Spleen (tissue), 11 donors: Measurements from ENCODE around the gene AGBL3. TPM values are rescaled to one million over a fixed set of nuclear protein-coding genes. Genes with fewer than 3 reads are reported as not detected.

Experiments
- DNase-seq: peaks from one replicate; pipeline ENCODE4 v3.0.0-alpha.2; 2020
- H3K27ac ChIP-seq, 8 donors: fragments of 200-600 bp; sonication (generic) in 7 of 8; 1 replicate in 4 of 8; 2 replicates in 4 of 8; pipeline versions ENCODE4 v1.5.0 to v1.8.0; 2016 to 2021; ENCODE audit warnings: inconsistent platforms in 4 of 8, mild to moderate bottlenecking in 4 of 8, moderate library complexity in 1 of 8
- H3K27me3 ChIP-seq, 7 donors: fragments of 200-600 bp; sonication (generic) in 6 of 7; replicated peaks in 1 of 7; 1 replicate in 4 of 7; 2 replicates in 3 of 7; pipeline versions ENCODE4 v1.5.0 to v1.8.0; 2016 to 2021; ENCODE audit warnings: inconsistent platforms in 3 of 7, mild to moderate bottlenecking in 1 of 7
- H3K36me3 ChIP-seq, 6 donors: fragments of 200-600 bp; sonication (generic) in 5 of 6; 1 replicate in 4 of 6; 2 replicates in 2 of 6; pipeline versions ENCODE4 v1.5.0 to v1.8.0; 2016 to 2021; ENCODE audit warnings: inconsistent platforms in 2 of 6
- H3K4me1 ChIP-seq, 6 donors: fragments of 200-600 bp; sonication (generic) in 5 of 6; 1 replicate in 3 of 6; 2 replicates in 3 of 6; pipeline versions ENCODE4 v1.5.0 to v1.8.0; 2016 to 2021; ENCODE audit warnings: inconsistent platforms in 3 of 6
- H3K4me3 ChIP-seq, 8 donors: fragments of 200-600 bp; sonication (generic) in 7 of 8; 1 replicate in 4 of 8; 2 replicates in 4 of 8; pipeline versions ENCODE4 v1.5.0 to v1.8.0; 2016 to 2021; ENCODE audit warnings: inconsistent platforms in 4 of 8, mild to moderate bottlenecking in 4 of 8, moderate library complexity in 2 of 8
- H3K9me3 ChIP-seq, 8 donors: fragments of 200-600 bp; sonication (generic) in 7 of 8; 1 replicate in 4 of 8; 2 replicates in 4 of 8; pipeline versions ENCODE4 v1.5.0 to v1.8.0; 2016 to 2021; ENCODE audit warnings: inconsistent platforms in 4 of 8
- CTCF ChIP-seq, 11 experiments: fragments of 200-600 bp in 7 of 11; fragments of 450-650 bp in 4 of 11; sonication (generic) in 4 of 11; IDR thresholded peaks in 8 of 11; conservative IDR thresholded peaks in 3 of 11; 1 replicate in 7 of 11; 2 replicates in 4 of 11; pipeline versions ENCODE4 v1.4.0 to v1.8.0; 2016 to 2021; ENCODE audit warnings: antibody characterized with exemption in 11 of 11, inconsistent platforms in 4 of 11, mild to moderate bottlenecking in 1 of 11
- POLR2A ChIP-seq, 3 donors: fragments of 450-650 bp; IDR thresholded peaks; one replicate each; pipeline ENCODE4 v1.5.1; 2017; ENCODE audit warnings: antibody characterized with exemption in 3 of 3, mild to moderate bottlenecking in 1 of 3
- POLR2AphosphoS5 ChIP-seq, 3 donors: sonication (generic); formaldehyde crosslinking; IDR thresholded peaks; one replicate each; pipeline ENCODE4 v1.5.1; 2017; ENCODE audit warnings: antibody characterized with exemption in 3 of 3
- WGBS, 5 donors: extraction: QIAGEN DNeasy Blood & Tissue Kit in 3 of 5; methylation state at CpG; one replicate each; pipeline versions ENCODE4 v1.1.5 to v1.1.7; 2013 to 2018; 5-methylcytosine and 5-hydroxymethylcytosine counted together
- intact Hi-C: fragments of 100-400 bp; cut with DNase I; formaldehyde crosslinking; loops from one replicate; pipeline ENCODE4 v1.15.0; 2023; ENCODE audit warnings: low total_unique reads
- polyA plus RNA-seq, 3 donors: library from polyadenylated mRNA; stranded (reverse); fragments of 200-250 nt; gene quantifications; one replicate each; pipeline ENCODE4 v1.2.1, GENCODE V29; 2013
- total RNA-seq, 7 donors: library from RNA; depleted of rRNA in 3 of 7; stranded (reverse); fragments of >200 nt in 3 of 7; fragmentation: NEBNext Ultra II Directional in 4 of 7; extraction: Animal tissue kit (Norgen Biotek cat#: 25700) in 4 of 7; gene quantifications; one replicate each; pipeline versions ENCODE4 v1.1.0 to v1.2.1, GENCODE V29; 2016 to 2021
- donor health status: healthy with polysubstance abuse.
- donor health status: DM: no; HTN: no; CAD: no; lungs with moderate emphysema.
- donor health status: DM: no; HTN: no; CAD: no.
- donor health status: Bipolar disorder and iron deficiency.
- donor health status: healthy.
- donor health status: DM: no; HTN: no; CAD: no.
- donor health status: DM: yes; HTN: yes; CAD: no.

Gene AGBL3
- total and polyA plus RNA-seq, 10 donors = 1.2 to 12.9 (median 4.9) TPM

- TF ChIP-seq CTCF (IDR thresholded peaks at IDR 0.05 in 8 of 11, conservative IDR thresholded peaks at IDR 0.05 in 3 of 11) (no peak), POLR2AphosphoS5 (IDR thresholded peaks at IDR 0.05) (peak in 1 of 3 donors; percentile 36)
- Histone ChIP-seq H3K4me1 (peaks cover 52 to 71% (median 64%) of the 10 kb centered on the region in 6 donors), H3K36me3 (peaks cover 0 to 64% (median 5%) of the 10 kb centered on the region in 6 donors), H3K9me3 (peaks cover 7 to 34% (median 27%) of the 10 kb centered on the region in 8 donors), H3K27ac (peak overlapping the region; percentile 0 to 98 (median 78)), H3K4me3 (peak overlapping the region in 1 of 8 donors; percentile 30), H3K27me3 (no peaks in the 10 kb centered on the region)
- no peak for DNase-seq
- 78 to 88% (median 88%) methylated on average over 2 of the region's 2 CpGs for WGBS, 5 donors
- intact Hi-C loops = loop anchor here (10.0 kb wide), 1 partner anchor 175 kb away; the partner anchor contains the start of gene AGBL3
Measured at GRCh38 chr7:135159359-135160085, 173.2 kb downstream of the AGBL3 start.

- TF ChIP-seq POLR2A (IDR thresholded peaks at IDR 0.05) = no peak
- TF ChIP-seq POLR2AphosphoS5 (IDR thresholded peaks at IDR 0.05) = peak in 1 of 3 donors; percentile 41
- no peak for TF ChIP-seq CTCF (IDR thresholded peaks at IDR 0.05 in 8 of 11, conservative IDR thresholded peaks at IDR 0.05 in 3 of 11)
- 39 to 55% (median 41%) methylated on average over 5 of the region's 5 CpGs for WGBS, 5 donors
- Histone ChIP-seq H3K27me3 (no peaks in the 10 kb centered on the region), H3K9me3 (peaks cover 4 to 26% (median 20%) of the 10 kb centered on the region in 8 donors), H3K4me3 (peak overlapping the region in 1 of 8 donors; percentile 30), H3K27ac (peak overlapping the region; percentile 22 to 98 (median 78)), H3K36me3 (peaks cover 0 to 69% (median 11%) of the 10 kb centered on the region in 6 donors), H3K4me1 (peaks cover 58 to 73% (median 71%) of the 10 kb centered on the region in 6 donors)
- intact Hi-C loops = loop anchor here (10.0 kb wide), 1 partner anchor 175 kb away; the partner anchor contains the start of gene AGBL3
- DNase-seq = no peak
Measured at GRCh38 chr7:135160098-135160857, 174.0 kb downstream of the AGBL3 start.

GRCh38 chr7:135160858-135161653 lies 174.7 kb downstream of the AGBL3 start:
- Histone ChIP-seq H3K9me3 (peaks cover 2 to 19% (median 12%) of the 10 kb centered on the region in 8 donors), H3K27me3 (no peaks in the 10 kb centered on the region), H3K4me1 (peaks cover 66 to 81% (median 79%) of the 10 kb centered on the region in 6 donors), H3K27ac (peak overlapping the region; percentile 22 to 98 (median 78)), H3K36me3 (peaks cover 0 to 71% (median 18%) of the 10 kb centered on the region in 6 donors), H3K4me3 (peak overlapping the region in 1 of 8 donors; percentile 13)
- 35 to 50% (median 42%) methylated on average over 9 of the region's 9 CpGs for whole genome bisulfite sequencing, 5 donors
- peak; percentile 78 for DNase-seq
- intact Hi-C loops = loop anchor here (10.0 kb wide), 1 partner anchor 176 kb away; the partner anchor contains the start of gene AGBL3
- no peak for TF ChIP-seq POLR2A (IDR thresholded peaks at IDR 0.05)
- TF ChIP-seq CTCF (IDR thresholded peaks at IDR 0.05 in 8 of 11, conservative IDR thresholded peaks at IDR 0.05 in 3 of 11) = peak in 2 of 11 experiments; percentile 28 to 38
- peak in 1 of 3 donors; percentile 9 for TF ChIP-seq POLR2AphosphoS5 (IDR thresholded peaks at IDR 0.05)
